ENCODE measurements around the gene KXD1.

The KXD1 gene

GRCh38 chr19:18601875-18602274 lies 44.2 kb downstream of the KXD1 start:
- no peak for DNase-seq (ENCODE audit: low read depth in 2 of 2)

GRCh38 chr19:18603255-18603957 lies 45.7 kb downstream of the KXD1 start:
- DNase-seq (ENCODE audit: low read depth in 2 of 2): no peak

DNA sequence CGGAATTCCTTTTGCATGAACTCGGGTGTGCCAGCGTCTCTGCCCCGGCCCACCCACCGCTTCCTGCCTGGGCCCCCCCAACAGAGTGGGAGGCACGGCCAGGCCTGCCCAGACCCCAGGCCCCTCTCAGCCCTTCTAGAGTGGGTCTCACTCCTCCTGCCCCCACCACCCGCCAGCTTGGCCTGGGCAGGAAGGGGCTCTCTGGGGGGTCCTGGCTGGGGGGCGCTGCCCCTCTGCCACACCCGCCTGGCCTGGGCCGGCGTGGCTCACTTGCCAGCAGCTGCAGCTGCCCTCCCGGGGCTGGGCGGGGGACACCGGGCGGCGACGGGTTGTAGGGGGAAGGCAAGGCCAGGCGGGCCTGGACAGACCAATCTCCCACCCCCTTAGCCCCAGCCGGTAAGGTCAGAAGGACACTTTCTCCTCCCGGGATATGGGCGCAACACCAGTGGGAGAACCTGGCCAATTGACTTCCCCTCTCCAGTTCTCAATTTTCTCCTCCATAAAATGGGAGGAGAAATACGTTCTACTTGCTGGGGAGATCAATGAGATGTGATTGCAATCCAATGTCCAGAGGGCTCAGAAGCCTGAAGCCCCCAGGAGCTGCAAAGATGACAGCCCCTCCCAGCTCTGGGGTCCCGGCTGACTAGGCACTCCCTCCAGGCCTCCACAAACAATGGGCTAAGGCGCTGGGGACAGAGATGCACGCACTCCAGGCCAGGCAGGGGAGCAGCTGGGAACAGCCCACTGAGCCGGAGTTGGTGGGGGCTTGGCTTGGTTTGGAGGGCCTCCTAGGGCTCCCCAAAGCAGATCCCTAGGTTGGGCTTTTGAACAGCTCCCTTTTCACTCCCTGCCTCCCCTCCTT lies 46.5 kb downstream of the KXD1 start:
- DNase-seq (ENCODE audit: low read depth in 2 of 2): no peak

DNA sequence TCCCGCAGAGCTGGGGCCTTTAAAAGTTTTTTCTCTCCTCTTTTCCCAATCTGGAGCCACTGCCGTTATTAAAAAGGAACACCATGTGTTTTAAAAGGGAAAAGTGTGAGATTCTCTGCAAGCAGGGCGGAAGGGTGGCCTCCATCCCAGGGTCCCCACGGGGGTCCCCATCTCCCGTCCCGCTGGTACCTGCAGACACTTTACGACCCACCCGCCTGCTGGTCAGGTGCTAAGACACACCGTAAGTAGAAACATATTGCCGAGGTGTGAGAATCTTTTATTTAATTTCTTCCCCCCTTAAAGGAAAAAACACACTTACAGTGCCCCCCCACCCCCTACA lies 47.1 kb downstream of the KXD1 start:
- no peak for DNase-seq (ENCODE audit: low read depth in 2 of 2)

- DNase-seq (ENCODE audit: low read depth in 2 of 2): no peak
Measured at GRCh38 chr19:18605196-18605545, 47.5 kb downstream of the KXD1 start.

DNA sequence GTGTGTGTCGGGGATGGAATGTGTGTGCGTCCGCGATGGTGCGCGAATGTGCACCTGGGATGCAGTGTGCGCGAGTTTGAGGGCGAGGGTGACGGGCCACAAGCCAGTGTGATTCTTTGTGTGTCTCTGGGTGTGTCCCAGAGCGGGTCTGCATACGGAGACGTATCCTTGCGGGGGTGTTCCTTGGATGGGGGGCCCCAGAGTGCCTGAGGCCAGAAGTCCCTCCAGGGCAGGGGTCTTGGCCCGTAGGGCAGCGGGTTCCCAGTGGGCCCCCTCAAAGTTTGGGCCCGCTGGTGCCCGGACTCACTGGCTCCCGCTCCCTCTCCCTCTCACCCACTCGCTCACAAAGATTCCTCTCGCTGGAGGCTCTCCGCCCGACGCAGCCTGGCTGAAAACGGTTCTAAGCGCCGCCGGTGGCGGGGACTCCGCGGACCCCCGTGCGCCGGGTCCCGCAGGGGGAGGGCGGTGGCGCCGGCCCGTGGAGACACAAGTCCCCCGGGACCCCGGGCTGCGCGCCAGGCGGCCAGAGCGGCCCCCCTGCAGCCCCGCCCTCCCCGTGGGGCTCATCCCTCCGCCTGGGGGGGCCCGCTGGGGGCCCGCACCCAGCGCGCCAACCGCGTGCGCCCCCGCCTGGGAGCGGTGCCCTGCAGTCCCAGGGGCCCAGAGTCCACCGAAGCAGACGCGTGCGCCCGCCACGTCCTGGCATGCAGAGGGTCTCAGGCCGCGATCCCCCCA lies 48.0 kb downstream of the KXD1 start:
- no peak for DNase-seq (ENCODE audit: low read depth in 2 of 2)

DNA sequence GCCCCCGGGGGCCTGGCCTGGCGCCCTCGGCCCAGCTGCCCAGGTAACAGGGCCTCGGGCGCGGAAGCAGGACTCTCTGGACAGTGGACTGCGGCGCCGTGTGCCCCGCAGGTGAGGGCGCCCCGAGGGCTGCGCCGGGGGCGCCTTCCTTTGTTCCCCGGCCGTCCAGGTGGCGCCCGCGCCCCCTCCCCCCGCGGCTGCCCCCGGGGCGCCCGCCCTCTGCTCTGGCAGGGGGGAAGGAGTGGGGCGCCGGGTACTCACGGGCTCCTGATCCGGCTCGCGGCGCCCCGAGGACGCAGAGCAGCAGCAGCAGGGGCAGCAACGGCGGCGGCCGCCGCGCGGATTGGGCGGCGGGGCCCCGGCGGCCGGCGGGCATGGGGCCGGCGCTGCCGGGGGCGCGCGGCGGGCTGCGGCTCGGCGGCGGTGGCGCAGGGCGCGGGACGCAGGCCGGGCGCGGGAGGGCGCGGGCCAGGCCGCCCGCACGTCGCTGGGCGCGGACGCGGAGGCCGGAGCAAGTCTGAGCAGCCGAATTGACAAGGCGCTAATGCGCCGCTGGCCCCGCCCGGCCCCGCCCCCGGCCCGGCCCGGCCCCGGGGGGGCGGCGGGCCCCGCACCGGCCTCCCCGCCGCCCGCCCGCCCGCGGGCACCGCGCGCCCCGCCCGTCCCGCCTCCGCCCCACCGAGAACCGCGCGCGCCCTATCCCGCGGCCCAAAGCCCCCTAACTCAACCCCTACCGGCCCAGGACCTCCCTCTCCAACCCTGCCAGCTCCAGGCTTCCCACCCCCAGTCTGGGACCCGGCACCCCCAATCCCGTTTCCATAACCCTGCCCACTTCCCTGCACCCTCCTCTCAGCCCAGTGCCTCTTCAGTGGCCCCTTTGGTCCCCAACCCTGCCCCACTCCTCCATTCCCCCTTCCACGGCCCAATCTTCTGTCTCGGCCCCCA lies 48.9 kb downstream of the KXD1 start, which contains the start of gene CRLF1:
TSS of gene CRLF1 (minus strand) at position 519 of the 945 bp plus-strand sequence. CDS start at position 376, 143 bp downstream.
- DNase-seq (ENCODE audit: low read depth in 2 of 2): no peak

- no peak for DNase-seq (ENCODE audit: low read depth in 2 of 2)
Measured at GRCh38 chr19:18607226-18608101, 49.8 kb downstream of the KXD1 start.

- DNase-seq (ENCODE audit: low read depth in 2 of 2): no peak
Measured at GRCh38 chr19:18608102-18608804, 50.6 kb downstream of the KXD1 start.

- DNase-seq (ENCODE audit: low read depth in 2 of 2): no peak
Measured at GRCh38 chr19:18608805-18609716, 51.4 kb downstream of the KXD1 start.

- DNase-seq (ENCODE audit: low read depth in 2 of 2): no peak
Measured at GRCh38 chr19:18609717-18610051, 52.0 kb downstream of the KXD1 start.

GRCh38 chr19:18610245-18610555 lies 52.5 kb downstream of the KXD1 start:
- no peak for DNase-seq (ENCODE audit: low read depth in 2 of 2)

DNA sequence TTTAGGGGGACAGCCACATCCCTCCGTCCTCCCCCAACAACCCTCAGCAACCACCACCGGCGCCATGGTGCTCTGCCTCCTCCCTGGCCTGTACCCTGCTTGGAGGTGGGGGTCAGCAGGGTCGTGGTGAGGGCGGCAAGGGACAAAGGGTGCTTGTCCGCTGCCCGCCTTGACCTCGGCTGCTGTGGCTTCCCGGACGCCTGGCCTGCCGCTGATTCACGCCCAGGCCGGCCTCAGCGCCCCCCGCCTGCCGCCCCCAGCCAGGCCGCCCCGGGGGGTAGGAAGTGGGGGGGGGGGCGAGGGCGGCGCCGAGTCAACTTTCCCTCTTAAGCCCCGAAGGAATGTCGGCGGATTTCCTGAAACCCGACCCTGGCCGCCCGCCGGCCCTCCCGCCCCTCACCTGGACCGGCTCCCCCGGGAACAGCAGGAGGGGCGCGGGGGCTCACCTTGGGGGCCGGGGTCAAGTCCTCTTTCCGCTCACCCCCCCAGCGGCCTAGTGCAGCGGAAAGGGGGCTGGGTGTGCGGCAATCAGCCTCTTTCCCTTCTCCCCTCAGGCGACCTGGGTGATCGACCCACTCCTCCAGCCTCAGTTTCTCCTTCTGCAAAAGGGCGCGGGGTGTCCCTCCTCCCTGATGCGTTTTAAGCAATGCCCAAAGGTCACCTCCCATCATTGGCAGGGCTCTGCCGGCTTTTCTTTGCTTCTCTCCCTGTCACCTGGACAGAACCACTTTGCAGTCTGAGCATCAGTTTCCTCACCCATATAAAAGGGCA lies 53.1 kb downstream of the KXD1 start:
- no peak for DNase-seq (ENCODE audit: low read depth in 2 of 2)

DNA sequence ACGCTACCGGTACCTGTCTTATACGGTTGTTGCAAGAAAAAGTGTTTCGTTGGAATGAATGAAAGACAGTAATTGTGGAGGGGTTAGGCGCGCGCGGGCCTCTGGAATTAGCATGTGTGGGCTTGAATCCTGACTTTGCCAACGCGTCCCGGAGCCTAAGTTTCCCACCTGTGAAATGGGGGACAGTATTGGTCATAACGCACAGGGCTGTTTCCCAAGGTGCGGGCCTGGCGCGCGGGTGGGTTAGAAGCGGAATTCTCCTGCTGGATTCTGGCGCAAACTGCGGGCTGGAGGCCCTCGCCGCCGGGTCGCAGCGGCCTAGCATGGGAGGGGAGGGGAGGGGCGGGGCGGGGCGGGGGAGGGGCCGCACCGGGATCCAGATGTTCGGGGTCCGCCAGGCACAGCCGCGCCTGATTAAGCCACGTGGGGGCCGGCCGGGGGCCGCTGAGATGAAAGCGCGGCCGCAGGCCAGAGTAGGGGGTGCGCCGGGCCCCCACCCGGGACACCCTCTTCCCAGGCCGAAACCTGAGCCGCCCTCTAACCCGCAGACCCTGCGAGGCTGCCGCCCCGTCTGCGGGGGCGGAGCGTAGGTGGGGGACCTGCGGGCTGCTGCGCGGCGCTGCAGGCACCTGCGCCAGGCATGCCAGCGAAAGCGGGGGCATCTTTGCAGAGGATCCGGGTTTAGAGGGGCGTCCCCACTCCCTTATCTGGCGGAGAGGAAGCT lies 53.8 kb downstream of the KXD1 start:
- no peak for DNase-seq (ENCODE audit: low read depth in 2 of 2)

GRCh38 chr19:18612051-18612771 lies 54.5 kb downstream of the KXD1 start:
- DNase-seq (ENCODE audit: low read depth in 2 of 2): no peak

- no peak for DNase-seq (ENCODE audit: low read depth in 2 of 2)
Measured at GRCh38 chr19:18612772-18613588, 55.3 kb downstream of the KXD1 start, which contains the start of gene TMEM59L. Gene TMEM59L, plus strand, starts transcription at chr19:18612870. Its CDS starts 89 bp downstream, at chr19:18612959.

Data from stimulated activated CD4-positive, alpha-beta T cell treated with anti-CD3 and anti-CD28 coated beads, Interleukin-12 subunit alpha, Interleukin-12 subunit beta, amount 100 ng/mL, for 24 hours (primary cell).